HUES64 (cell line): ENCODE data around the gene ETNK1.

Experiments used
- H3K27ac ChIP-seq: 2 replicates; pipeline ENCODE4 v1.7.0; 2013; ENCODE audit warnings: low read depth, low read length, inconsistent platforms
- H3K27me3 ChIP-seq: 2 replicates; pipeline ENCODE4 v1.6.1; 2013; ENCODE audit warnings: mild to moderate bottlenecking, low read length; ENCODE audit not compliant: insufficient read depth
- H3K36me3 ChIP-seq: 2 replicates; pipeline ENCODE4 v1.6.1; 2013; ENCODE audit warnings: mild to moderate bottlenecking, low read length; ENCODE audit not compliant: insufficient read depth
- H3K4me1 ChIP-seq: 2 replicates; pipeline ENCODE4 v1.6.1; 2013; ENCODE audit warnings: mild to moderate bottlenecking, low read length, moderate library complexity; ENCODE audit not compliant: insufficient read depth
- H3K4me3 ChIP-seq: 2 replicates; pipeline ENCODE4 v1.5.1; 2013; ENCODE audit warnings: mild to moderate bottlenecking, low read length, moderate library complexity
- H3K9ac ChIP-seq: 2 replicates; pipeline ENCODE4 v1.6.1; 2013; ENCODE audit warnings: mild to moderate bottlenecking, low read depth, low read length
- H3K9me3 ChIP-seq: 2 replicates; pipeline ENCODE4 v1.6.1; 2013; ENCODE audit warnings: low read depth, low read length; ENCODE audit not compliant: insufficient read depth
- WGBS: fragments of 150-250, 120-280 bp; methylation state at CpG from one replicate; pipeline ENCODE4 v1.1.7; 2013; ENCODE audit warnings: missing lambda C conversion rate; 5-methylcytosine and 5-hydroxymethylcytosine counted together

The ETNK1 gene

DNA sequence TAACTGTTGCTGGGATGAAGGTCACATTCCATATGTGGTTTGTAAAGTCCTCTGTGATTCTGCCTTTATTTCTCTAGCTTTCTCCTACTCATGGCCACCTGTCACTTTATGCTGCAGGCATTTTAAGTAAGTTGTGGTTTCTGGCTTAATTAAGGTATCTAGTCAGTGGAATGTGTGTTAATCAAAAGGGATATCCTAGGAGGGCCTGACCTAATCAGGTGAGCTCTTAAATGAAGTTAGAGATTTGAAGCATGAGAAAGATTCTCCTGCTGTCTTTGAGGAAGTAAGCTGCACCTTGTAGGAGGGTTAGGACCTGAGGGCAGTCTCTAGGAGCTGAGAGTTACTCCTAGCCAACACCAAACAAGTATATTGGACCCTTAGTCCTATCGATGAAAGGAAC, 90.3 kb downstream of the ETNK1 start:
- no peak overlapping the region for H3K9ac ChIP-seq
- H3K4me1 ChIP-seq = no peaks in the 10 kb centered on the region
- no peaks in the 10 kb centered on the region for H3K36me3 ChIP-seq
- WGBS = 100% methylated on average over 1 of the region's 1 CpG
- no peak overlapping the region for H3K4me3 ChIP-seq
- no peaks in the 10 kb centered on the region for H3K27me3 ChIP-seq
- H3K27ac ChIP-seq = no peak overlapping the region
- no peaks in the 10 kb centered on the region for H3K9me3 ChIP-seq

DNA sequence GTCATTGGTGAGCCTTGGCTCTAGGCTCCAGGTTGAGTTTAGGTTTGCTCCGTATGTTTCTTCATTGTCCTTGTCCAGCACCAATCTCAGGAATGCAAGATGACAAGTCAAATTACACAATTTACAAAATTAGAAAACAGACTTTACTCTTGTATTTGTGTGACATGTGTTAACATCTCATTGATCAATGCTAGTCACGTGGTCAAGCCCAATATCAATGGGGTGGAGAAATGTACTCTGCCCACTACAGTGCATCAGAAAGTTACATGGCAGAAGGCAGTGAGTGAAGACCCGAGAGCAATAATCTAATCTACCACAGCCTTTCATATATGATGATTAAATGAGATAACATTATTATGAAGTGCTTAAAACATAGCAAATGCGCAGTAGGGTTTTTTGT, 94.8 kb downstream of the ETNK1 start:
- Histone ChIP-seq H3K27ac (no peak overlapping the region), H3K4me3 (no peak overlapping the region), H3K36me3 (no peaks in the 10 kb centered on the region), H3K4me1 (no peaks in the 10 kb centered on the region), H3K9me3 (no peaks in the 10 kb centered on the region), H3K27me3 (no peaks in the 10 kb centered on the region), H3K9ac (no peak overlapping the region)
- WGBS = 90% methylated on average over 3 of the region's 4 CpGs

DNA sequence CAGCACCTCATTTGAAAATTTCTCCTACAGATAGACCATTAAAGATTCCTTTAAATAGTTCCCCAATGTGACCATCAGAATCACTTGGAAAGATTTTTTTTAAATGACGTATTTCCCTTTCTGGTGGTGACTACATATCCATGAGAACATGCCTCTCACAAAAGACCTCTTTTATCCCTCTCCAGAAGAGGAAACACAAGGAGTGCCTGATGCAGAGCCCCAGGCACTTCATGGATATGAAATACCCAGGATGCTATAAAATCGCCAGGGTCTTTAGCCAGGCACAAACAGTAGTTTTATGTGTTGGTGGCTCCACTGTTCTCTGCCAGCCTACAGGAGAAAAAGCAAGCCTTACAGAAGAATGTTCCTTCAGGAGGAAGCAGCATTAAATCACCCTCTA, 97.1 kb downstream of the ETNK1 start:
- WGBS = 93% methylated on average over 2 of the region's 2 CpGs
- Histone ChIP-seq H3K9ac (no peak overlapping the region), H3K4me1 (no peaks in the 10 kb centered on the region), H3K36me3 (no peaks in the 10 kb centered on the region), H3K9me3 (no peaks in the 10 kb centered on the region), H3K27ac (no peak overlapping the region), H3K4me3 (no peak overlapping the region), H3K27me3 (no peaks in the 10 kb centered on the region)

DNA sequence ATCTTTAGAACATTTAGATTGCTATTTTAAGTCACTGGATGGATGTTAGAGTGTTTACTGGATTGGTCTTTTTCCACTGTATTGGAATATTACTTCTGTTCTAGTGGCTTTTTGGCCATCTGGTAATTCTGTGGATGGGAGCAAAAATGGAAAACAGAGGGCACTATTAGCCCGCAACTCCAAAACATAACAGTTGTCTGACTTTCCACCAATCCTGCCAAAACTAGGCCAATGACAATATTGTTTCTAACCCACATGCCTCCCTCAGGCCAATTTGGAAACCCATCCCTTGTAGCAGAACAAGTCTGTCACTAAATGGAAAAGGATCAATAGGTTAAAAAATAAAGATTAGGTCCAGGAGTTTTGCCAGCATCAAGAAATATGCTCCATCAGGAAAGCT, 97.8 kb downstream of the ETNK1 start:
- Histone ChIP-seq H3K4me3 (no peak overlapping the region), H3K9me3 (no peaks in the 10 kb centered on the region), H3K4me1 (no peaks in the 10 kb centered on the region), H3K36me3 (no peaks in the 10 kb centered on the region), H3K27me3 (no peaks in the 10 kb centered on the region), H3K9ac (no peak overlapping the region), H3K27ac (no peak overlapping the region)
- 100% methylated on average over 1 of the region's 1 CpG for WGBS

DNA sequence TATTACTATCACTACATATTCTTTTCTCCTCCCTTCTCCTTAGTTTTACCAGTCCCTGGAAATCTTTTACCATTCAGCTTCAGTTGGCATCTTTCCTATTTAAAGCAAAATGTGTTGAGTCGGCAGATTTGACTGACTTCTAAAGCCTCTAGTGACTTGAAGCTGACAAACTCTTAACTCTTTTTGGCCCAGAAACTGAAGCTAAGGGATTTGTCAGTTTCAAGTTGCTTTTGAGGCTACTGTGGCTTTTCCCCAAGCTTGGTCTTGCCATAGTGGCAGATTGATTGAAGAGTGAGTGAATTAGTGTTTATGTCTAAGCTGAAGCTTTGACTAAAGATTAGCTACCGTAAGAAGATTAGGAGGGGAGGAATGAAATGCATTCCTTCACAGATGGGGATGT, 104.0 kb downstream of the ETNK1 start:
- H3K4me3 ChIP-seq = no peak overlapping the region
- H3K9me3 ChIP-seq = no peaks in the 10 kb centered on the region
- peaks cover 5% of the 10 kb centered on the region; the same call in 1 of the 2 replicates for H3K4me1 ChIP-seq
- H3K36me3 ChIP-seq = no peaks in the 10 kb centered on the region
- H3K27ac ChIP-seq = no peak overlapping the region
- no peak overlapping the region for H3K9ac ChIP-seq
- no peaks in the 10 kb centered on the region for H3K27me3 ChIP-seq
- 85% methylated on average over 2 of the region's 2 CpGs for WGBS

DNA sequence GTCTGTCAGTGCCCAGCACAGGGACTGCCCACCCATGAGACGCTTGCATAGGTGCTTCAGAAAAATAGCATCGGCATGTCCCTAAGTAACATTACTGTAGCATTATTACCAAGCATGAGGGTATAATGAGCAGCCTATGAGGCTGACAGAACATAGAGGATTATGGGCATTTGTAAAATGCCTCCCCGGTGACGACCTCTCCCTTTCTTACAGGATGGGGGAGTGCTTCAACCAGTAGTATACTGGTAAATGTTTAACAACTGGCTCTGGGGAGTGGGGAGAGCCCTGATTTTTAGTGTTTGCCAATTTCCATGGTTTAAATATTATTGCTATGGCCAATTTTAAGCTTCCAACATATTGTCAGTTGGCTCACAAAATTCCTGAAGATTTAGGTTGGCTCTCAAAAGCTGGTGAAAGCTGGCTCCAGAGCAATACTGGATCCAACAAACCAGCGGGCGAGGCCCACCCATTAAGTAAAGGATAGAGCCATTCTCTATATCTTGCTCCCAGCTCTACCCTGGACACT, 104.5 kb downstream of the ETNK1 start:
- H3K27me3 ChIP-seq = no peaks in the 10 kb centered on the region
- no peak overlapping the region for H3K9ac ChIP-seq
- peaks cover 5% of the 10 kb centered on the region; the same call in 1 of the 2 replicates for H3K4me1 ChIP-seq
- WGBS = 93% methylated on average over 6 of the region's 6 CpGs
- no peak overlapping the region for H3K27ac ChIP-seq
- H3K36me3 ChIP-seq = no peaks in the 10 kb centered on the region
- H3K9me3 ChIP-seq = no peaks in the 10 kb centered on the region
- H3K4me3 ChIP-seq = no peak overlapping the region

DNA sequence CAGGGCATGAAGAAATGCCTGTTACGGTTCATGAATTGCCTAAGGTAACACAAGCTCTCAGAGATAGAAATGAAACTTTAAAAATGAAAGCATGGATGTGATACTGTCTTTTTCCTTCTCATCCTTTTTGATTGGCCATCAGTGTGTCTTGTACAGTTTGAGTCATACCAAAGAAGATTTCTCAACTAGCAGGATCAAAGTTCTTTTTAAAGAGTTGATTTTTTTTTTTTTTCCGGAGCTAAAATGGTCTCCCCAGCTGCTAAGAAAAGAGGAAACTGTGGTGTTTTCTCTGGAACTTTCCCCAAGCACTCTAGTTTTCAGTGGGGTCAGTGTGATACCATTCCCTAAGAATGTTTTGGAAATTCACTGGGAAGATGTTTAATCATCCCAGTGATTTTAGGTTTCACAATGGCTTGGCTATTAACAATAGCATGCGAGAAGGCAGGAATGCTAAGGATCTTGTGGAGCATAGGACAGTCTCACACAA, 105.0 kb downstream of the ETNK1 start:
- WGBS = 83% methylated on average over 3 of the region's 3 CpGs
- Histone ChIP-seq H3K27me3 (no peaks in the 10 kb centered on the region), H3K4me1 (peaks cover 5% of the 10 kb centered on the region; the same call in 1 of the 2 replicates), H3K9ac (no peak overlapping the region), H3K4me3 (no peak overlapping the region), H3K36me3 (no peaks in the 10 kb centered on the region), H3K27ac (no peak overlapping the region), H3K9me3 (no peaks in the 10 kb centered on the region)

DNA sequence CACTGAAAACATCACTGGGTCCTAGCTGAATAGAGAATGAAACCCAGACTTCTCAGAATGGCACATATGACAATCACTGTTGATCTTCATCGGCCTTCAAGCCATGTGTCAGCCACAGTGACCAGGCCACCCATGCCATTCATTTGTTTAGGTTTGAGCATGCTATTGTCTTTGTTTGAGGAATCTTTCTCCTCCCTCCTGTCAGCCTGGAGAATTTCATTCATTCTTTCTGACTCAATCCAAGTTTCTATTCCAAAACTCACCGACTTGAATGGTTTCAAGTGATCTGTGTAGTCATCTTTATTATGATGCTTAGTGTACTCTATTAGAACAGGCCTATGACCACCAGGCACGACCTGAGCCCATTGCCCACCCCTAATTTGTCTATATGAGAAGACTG, 106.3 kb downstream of the ETNK1 start:
- Histone ChIP-seq H3K4me1 (peaks cover 5% of the 10 kb centered on the region; the same call in 1 of the 2 replicates), H3K4me3 (no peak overlapping the region), H3K9me3 (no peaks in the 10 kb centered on the region), H3K9ac (no peak overlapping the region), H3K36me3 (no peaks in the 10 kb centered on the region), H3K27ac (no peak overlapping the region), H3K27me3 (no peaks in the 10 kb centered on the region)
- 100% methylated on average over 1 of the region's 3 CpGs for WGBS

DNA sequence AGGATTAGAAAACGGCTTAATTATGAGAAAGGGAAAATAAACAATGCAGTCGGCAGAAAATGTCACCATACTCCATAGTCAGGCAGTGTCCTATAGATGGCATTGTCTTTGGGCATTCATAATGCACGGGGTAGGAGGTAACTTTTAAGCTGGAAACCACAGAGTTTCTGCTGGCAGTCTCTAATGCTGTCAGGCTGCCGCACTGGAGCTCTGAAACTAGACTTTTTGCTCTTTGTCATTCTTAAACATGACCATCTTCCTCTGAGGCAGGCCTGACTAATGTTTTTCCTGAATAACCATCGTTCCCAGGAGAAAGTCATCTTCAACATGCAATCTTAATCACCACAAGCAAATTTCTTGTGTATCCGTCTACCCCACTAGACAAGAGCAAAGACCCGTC, 108.8 kb downstream of the ETNK1 start:
- H3K9me3 ChIP-seq = no peaks in the 10 kb centered on the region
- WGBS = 87% methylated on average over 7 of the region's 7 CpGs
- no peak overlapping the region for H3K9ac ChIP-seq
- no peaks in the 10 kb centered on the region for H3K27me3 ChIP-seq
- H3K4me1 ChIP-seq = peaks cover 5% of the 10 kb centered on the region; the same call in 1 of the 2 replicates
- H3K4me3 ChIP-seq = no peak overlapping the region
- no peak overlapping the region for H3K27ac ChIP-seq
- H3K36me3 ChIP-seq = no peaks in the 10 kb centered on the region

DNA sequence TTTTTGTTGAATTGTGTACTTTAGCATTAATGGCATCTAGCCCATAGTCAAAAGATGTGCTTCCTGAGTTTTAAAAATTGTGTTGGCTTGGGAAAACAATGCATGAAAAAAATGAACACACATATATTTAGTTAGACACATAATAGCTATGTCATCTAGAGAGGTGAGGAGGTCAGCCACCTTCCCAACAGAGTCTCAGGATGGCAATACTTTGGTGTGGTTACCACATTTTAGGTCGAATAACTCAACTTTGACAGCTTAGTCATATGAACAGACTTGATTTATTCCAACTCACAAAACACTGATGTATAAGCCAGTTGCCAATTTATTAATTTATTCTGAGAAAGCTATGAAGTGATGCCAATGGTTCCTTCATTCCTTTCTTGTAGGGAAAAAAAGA, 114.0 kb downstream of the ETNK1 start:
- no peaks in the 10 kb centered on the region for H3K4me1 ChIP-seq
- H3K9me3 ChIP-seq = no peaks in the 10 kb centered on the region
- H3K36me3 ChIP-seq = no peaks in the 10 kb centered on the region
- H3K4me3 ChIP-seq = no peak overlapping the region
- no peak overlapping the region for H3K27ac ChIP-seq
- no peak overlapping the region for H3K9ac ChIP-seq
- WGBS = 87% methylated on average over 1 of the region's 1 CpG
- H3K27me3 ChIP-seq = no peaks in the 10 kb centered on the region
